HepG2 (cell line): Measurements from ENCODE around the gene SIRT6. TPM values are rescaled to one million over a fixed set of nuclear protein-coding genes. Genes with fewer than 3 reads are reported as not detected.
A peak's percentile ranks its signal among the peaks of the same experiment; 100 is the strongest.

Source experiments
- ATAC-seq: fragments of 200-7000 bp; cut with Tn5 transposase; 3 replicates; pipeline ENCODE4 v1.9.1; 2020; ENCODE audit warnings: mild to moderate bottlenecking, moderate library complexity
- BruUV-seq: library from RNA; stranded (reverse); fragments of 400-500 nt; replicated peaks from 2 replicates; lab custom pipeline; 2021; lab: Mats Ljungman, UMichigan
- CTCF ChIA-PET: fragments of 300-600 bp; formaldehyde crosslinking; extraction: SDS; loops from one replicate; lab custom pipeline; 2021; ENCODE audit warnings: low total read pairs, inconsistent platforms, low intra/inter-chr PET ratio; lab: Yijun Ruan, JAX
- POLR2A ChIA-PET: fragments of 350-600 bp; sonication (Branson Sonifier 250); formaldehyde crosslinking; loops from one replicate; lab custom pipeline; 2020; ENCODE audit warnings: antibody characterized with exemption, inconsistent platforms; lab: Yijun Ruan, JAX
- DNase-seq: peaks from one replicate; pipeline ENCODE4 v3.0.0-alpha.2; 2015; ENCODE audit warnings: low spot score
- FAIRE-seq: peaks from 3 replicates; lab custom pipeline; 2011; peaks lifted over from hg19 to GRCh38; lab: Jason Lieb, UNC
- H2AFZ ChIP-seq: one replicate; pipeline ENCODE4 v1.6.1; 2011; ENCODE audit warnings: low read length, inconsistent platforms
- H3K27ac ChIP-seq: fragments of 300-600 bp; 3 replicates; pipeline ENCODE4 v1.8.0; 2011; ENCODE audit warnings: mixed run types, mild to moderate bottlenecking, mixed read lengths, low read length, inconsistent platforms; ENCODE audit not compliant: insufficient read depth; ENCODE audit errors: extremely low read length
- H3K27me3 ChIP-seq, 2 experiments: fragments of 200-600 bp in 1 of 2; 2 replicates in 1 of 2; 3 replicates in 1 of 2; pipeline versions ENCODE4 v1.6.0 to v1.8.0; 2011; ENCODE audit warnings: low read length in 2 of 2, mild to moderate bottlenecking in 2 of 2, moderate library complexity in 2 of 2, inconsistent platforms in 1 of 2; ENCODE audit not compliant: insufficient read depth in 2 of 2, control insufficient read depth in 1 of 2
- H3K36me3 ChIP-seq, 2 experiments: fragments of 200-600 bp in 1 of 2; replicated peaks in 1 of 2; 2 replicates in 1 of 2; 3 replicates in 1 of 2; pipeline versions ENCODE4 v1.5.1 to v1.8.0; 2011; ENCODE audit warnings: low read length in 2 of 2, inconsistent platforms in 1 of 2; ENCODE audit not compliant: insufficient read depth in 2 of 2, control insufficient read depth in 1 of 2
- H3K4me1 ChIP-seq: 2 replicates; pipeline ENCODE4 v1.5.1; 2012; ENCODE audit warnings: low read length, inconsistent platforms; ENCODE audit not compliant: insufficient read depth
- H3K4me2 ChIP-seq: 2 replicates; pipeline ENCODE4 v1.6.0; 2011; ENCODE audit warnings: low read depth, low read length, inconsistent platforms
- H3K4me3 ChIP-seq, 3 experiments: fragments of 200-600 bp in 1 of 3; sonication (generic), shearing (Covaris generic) in 1 of 3; replicated peaks in 1 of 3; 2 replicates each; pipeline ENCODE4 v1.5.1; 2011 to 2016; ENCODE audit warnings: low read length in 3 of 3, inconsistent platforms in 2 of 3, low read depth in 2 of 3, mild to moderate bottlenecking in 2 of 3, control low read depth in 1 of 3, mixed read lengths in 1 of 3; ENCODE audit not compliant: insufficient read depth in 1 of 3
- H3K79me2 ChIP-seq: one replicate; pipeline ENCODE4 v1.6.1; 2011; ENCODE audit warnings: low read length, inconsistent platforms; ENCODE audit not compliant: insufficient read depth
- H3K9ac ChIP-seq: 2 replicates; pipeline ENCODE4 v1.6.0; 2011; ENCODE audit warnings: mild to moderate bottlenecking, low read depth, low read length, inconsistent platforms; ENCODE audit not compliant: insufficient read depth
- H3K9me3 ChIP-seq: 2 replicates; pipeline ENCODE4 v1.5.1; 2012; ENCODE audit warnings: mild to moderate bottlenecking, low read length
- H4K20me1 ChIP-seq: 2 replicates; pipeline ENCODE4 v1.6.0; 2011; ENCODE audit warnings: inconsistent platforms, mild to moderate bottlenecking, low read length, moderate library complexity; ENCODE audit not compliant: insufficient read depth
- FOXM1 ChIP-seq: sonication (generic); formaldehyde crosslinking; IDR thresholded peaks from 2 replicates; pipeline ENCODE4 v1.5.0; 2020; ENCODE audit warnings: missing genetic modification reagents
- KDM1A ChIP-seq: IDR thresholded peaks from 2 replicates; pipeline ENCODE4 v1.6.1; 2016; ENCODE audit warnings: missing compliant biosample characterization
- TFDP2 ChIP-seq: sonication (generic); formaldehyde crosslinking; IDR thresholded peaks from 2 replicates; pipeline ENCODE4 v1.4.0; 2020; ENCODE audit warnings: missing genetic modification reagents
- ZBTB33 ChIP-seq: sonication (generic); formaldehyde crosslinking; IDR thresholded peaks from 2 replicates; pipeline ENCODE4 v1.4.0; 2020; ENCODE audit warnings: missing genetic modification reagents
- ZMYM3 ChIP-seq: sonication (generic); formaldehyde crosslinking; IDR thresholded peaks from 2 replicates; pipeline ENCODE4 v1.5.1; 2020; ENCODE audit warnings: mild to moderate bottlenecking, missing genetic modification reagents
- ZNF569 ChIP-seq: sonication (generic); formaldehyde crosslinking; IDR thresholded peaks from 2 replicates; pipeline ENCODE4 v1.5.0; 2020; ENCODE audit warnings: mild to moderate bottlenecking, missing genetic modification reagents, moderate library complexity, borderline replicate concordance
- ZNF574 ChIP-seq: sonication (generic); formaldehyde crosslinking; IDR thresholded peaks from 2 replicates; pipeline ENCODE4 v1.4.0; 2020; ENCODE audit warnings: missing genetic modification reagents
- WGBS: methylation state at CpG from one replicate; pipeline ENCODE4 v1.1.6; 2017; ENCODE audit warnings: low lambda C conversion rate; 5-methylcytosine and 5-hydroxymethylcytosine counted together
- in situ Hi-C: cut with HindIII; loops from 2 replicates; pipeline ENCODE4 v1.10.0; 2017; ENCODE audit warnings: low pct_unique_long_range_greater_than_20kb; ENCODE audit not compliant: extremely low pct_ligation_motif_present
- intact Hi-C: fragments of 100-400 bp; cut with micrococcal nuclease; formaldehyde crosslinking; loops from one replicate; pipeline ENCODE4 v1.10.0; 2022; ENCODE audit not compliant: unreplicated experiment
- polyA plus RNA-seq, 8 experiments: library from polyadenylated mRNA; depleted of rRNA in 3 of 8; stranded (reverse) in 7 of 8; unstranded in 1 of 8; fragments of >200 nt; fragmentation: Illumina TruSeq in 4 of 8; extraction: Trizol in 4 of 8; gene quantifications; 2 replicates each; pipeline versions ENCODE4 v1.2.1 to v1.2.3, GENCODE V29; 2011 to 2016; ENCODE audit warnings: low read depth in 4 of 8, missing spikeins in 1 of 8, mixed read lengths in 1 of 8; ENCODE audit not compliant: insufficient read depth in 1 of 8
- total RNA-seq, 5 experiments: library from RNA; depleted of rRNA; stranded (reverse); fragments of >200 nt; fragmentation: Illumina TruSeq; extraction: Trizol; gene quantifications; 2 replicates each; pipeline ENCODE4 v1.2.3, GENCODE V29; 2016; ENCODE audit warnings: low read depth in 1 of 5

SIRT6 gene
- total and polyA plus RNA-seq, 2 of the 13 experiments (the other 11 are each of a cell fraction or from before 2014, with no cell fraction given), result 11.0 to 18.4 TPM

GRCh38 chr19:4151623-4152022 is 30.7 kb downstream of the SIRT6 start:
- in situ Hi-C loops, result no loop called here
- no peak overlapping the region for H3K27ac ChIP-seq
- no peaks in the 10 kb centered on the region for H3K36me3 ChIP-seq
- no peaks in the 10 kb centered on the region for H3K9me3 ChIP-seq
- H3K9ac ChIP-seq, result no peak overlapping the region
- WGBS, result 36% methylated on average over 6 of the region's 6 CpGs
- FAIRE-seq, result no peak
- ATAC-seq, result no peak
- H4K20me1 ChIP-seq, result no peaks in the 10 kb centered on the region
- ChIA-PET POLR2A (interaction anchor here (2.3 kb wide), 1 partner anchor 14 kb away, joined by 9 read pairs; no protein-coding TSS in a partner anchor), CTCF (no interaction called here)
- no peak overlapping the region for H2AFZ ChIP-seq
- H3K27me3 ChIP-seq, result no peaks in the 10 kb centered on the region
- H3K4me1 ChIP-seq, result peaks cover 84% of the 10 kb centered on the region
- DNase-seq, result no peak
- peak; percentile 95 for TF ChIP-seq ZMYM3 (CRISPR knock-in tag)
- TF ChIP-seq ZNF569 (CRISPR knock-in tag), result no peak
- TF ChIP-seq FOXM1 (CRISPR knock-in tag), result no peak
- TF ChIP-seq ZNF574 (CRISPR knock-in tag), result no peak
- TF ChIP-seq KDM1A (CRISPR knock-in tag), result peak; percentile 47; the same call in 1 of the 2 replicates
- TF ChIP-seq TFDP2 (CRISPR knock-in tag), result no peak
- TF ChIP-seq ZBTB33 (CRISPR knock-in tag), result peak; percentile 72
- no peaks in the 10 kb centered on the region for H3K79me2 ChIP-seq
- no TSS peak for BruUV-seq
- no peak overlapping the region for H3K4me2 ChIP-seq
- intact Hi-C loops, result no loop called here
- H3K4me3 ChIP-seq, result no peak overlapping the region
